SU-DHL-6 (cell line): ENCODE measurements around the gene RECQL5.

Experiments
- CTCF ChIP-seq: fragments of 200-600 bp; sonication (generic); IDR thresholded peaks from one replicate; pipeline ENCODE4 v1.5.1; 2017; ENCODE audit warnings: antibody characterized with exemption, mild to moderate bottlenecking, low read length, moderate library complexity; ENCODE audit not compliant: insufficient read depth, poor library complexity, severe bottlenecking
- EZH2phosphoT487 ChIP-seq: fragments of 200-600 bp; sonication (generic), shearing (Covaris generic); conservative IDR thresholded peaks from 2 replicates; pipeline ENCODE4 v1.6.1; 2018; ENCODE audit warnings: mild to moderate bottlenecking, antibody characterized with exemption, low read length, moderate library complexity, mixed read lengths

- TF ChIP-seq CTCF (no peak), EZH2phosphoT487 (no peak)
These were observed 28.1 kb downstream of the RECQL5 start for GRCh38 chr17:75638893-75639292.
